Loucy (cell line): ENCODE data around the gene CMTR2.
"Not testable (repeated sequence)": the region's sequence is repeated elsewhere in the genome, so short reads cannot be mapped to it uniquely, and the experiment has no call there.

Experiments
- EZH2phosphoT487 ChIP-seq: fragments of 200-600 bp; IDR thresholded peaks from 2 replicates; pipeline ENCODE4 v1.6.1; 2018; ENCODE audit warnings: antibody characterized with exemption, mild to moderate bottlenecking, moderate library complexity, borderline replicate concordance
- TF ChIP-seq, protein P1 (sequence below): fragments of 200-600 bp; sonication (generic); conservative IDR thresholded peaks from 2 replicates; pipeline ENCODE4 v1.5.1; 2014; ENCODE audit warnings: mild to moderate bottlenecking, antibody characterized with exemption, low read length

GRCh38 chr16:71313591-71313990 is 24.4 kb upstream of the CMTR2 start:
- TF ChIP-seq, protein P1, sequence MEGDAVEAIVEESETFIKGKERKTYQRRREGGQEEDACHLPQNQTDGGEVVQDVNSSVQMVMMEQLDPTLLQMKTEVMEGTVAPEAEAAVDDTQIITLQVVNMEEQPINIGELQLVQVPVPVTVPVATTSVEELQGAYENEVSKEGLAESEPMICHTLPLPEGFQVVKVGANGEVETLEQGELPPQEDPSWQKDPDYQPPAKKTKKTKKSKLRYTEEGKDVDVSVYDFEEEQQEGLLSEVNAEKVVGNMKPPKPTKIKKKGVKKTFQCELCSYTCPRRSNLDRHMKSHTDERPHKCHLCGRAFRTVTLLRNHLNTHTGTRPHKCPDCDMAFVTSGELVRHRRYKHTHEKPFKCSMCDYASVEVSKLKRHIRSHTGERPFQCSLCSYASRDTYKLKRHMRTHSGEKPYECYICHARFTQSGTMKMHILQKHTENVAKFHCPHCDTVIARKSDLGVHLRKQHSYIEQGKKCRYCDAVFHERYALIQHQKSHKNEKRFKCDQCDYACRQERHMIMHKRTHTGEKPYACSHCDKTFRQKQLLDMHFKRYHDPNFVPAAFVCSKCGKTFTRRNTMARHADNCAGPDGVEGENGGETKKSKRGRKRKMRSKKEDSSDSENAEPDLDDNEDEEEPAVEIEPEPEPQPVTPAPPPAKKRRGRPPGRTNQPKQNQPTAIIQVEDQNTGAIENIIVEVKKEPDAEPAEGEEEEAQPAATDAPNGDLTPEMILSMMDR: not testable (repeated sequence)
- not testable (repeated sequence) for TF ChIP-seq EZH2phosphoT487
